Measurements from ENCODE around the gene FBP1.

DNA sequence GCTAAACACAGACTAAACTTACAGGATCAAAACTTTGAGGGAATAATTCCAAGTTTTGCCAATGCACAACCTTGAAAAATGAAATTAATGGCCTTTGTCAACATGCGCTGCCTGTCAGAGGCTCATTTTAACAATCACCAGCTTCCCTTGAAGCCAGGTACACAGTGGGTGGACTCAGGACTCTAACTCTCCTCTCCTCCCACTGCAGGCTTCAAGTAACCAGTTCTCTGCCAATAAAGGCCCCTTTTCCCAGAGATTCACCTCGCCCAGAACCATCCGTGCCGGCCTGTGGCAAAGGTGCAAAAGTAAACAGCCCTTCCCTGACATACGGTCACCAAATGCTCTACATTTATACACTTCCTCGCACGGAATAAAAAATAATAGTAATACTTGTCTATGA lies 27.2 kb downstream of the FBP1 start:
- TF ChIP-seq POLR2AphosphoS5 (IDR thresholded peaks at IDR 0.05) (no peak), EP300 (IDR thresholded peaks at IDR 0.05) (no peak)
- TF ChIP-seq, protein P1, sequence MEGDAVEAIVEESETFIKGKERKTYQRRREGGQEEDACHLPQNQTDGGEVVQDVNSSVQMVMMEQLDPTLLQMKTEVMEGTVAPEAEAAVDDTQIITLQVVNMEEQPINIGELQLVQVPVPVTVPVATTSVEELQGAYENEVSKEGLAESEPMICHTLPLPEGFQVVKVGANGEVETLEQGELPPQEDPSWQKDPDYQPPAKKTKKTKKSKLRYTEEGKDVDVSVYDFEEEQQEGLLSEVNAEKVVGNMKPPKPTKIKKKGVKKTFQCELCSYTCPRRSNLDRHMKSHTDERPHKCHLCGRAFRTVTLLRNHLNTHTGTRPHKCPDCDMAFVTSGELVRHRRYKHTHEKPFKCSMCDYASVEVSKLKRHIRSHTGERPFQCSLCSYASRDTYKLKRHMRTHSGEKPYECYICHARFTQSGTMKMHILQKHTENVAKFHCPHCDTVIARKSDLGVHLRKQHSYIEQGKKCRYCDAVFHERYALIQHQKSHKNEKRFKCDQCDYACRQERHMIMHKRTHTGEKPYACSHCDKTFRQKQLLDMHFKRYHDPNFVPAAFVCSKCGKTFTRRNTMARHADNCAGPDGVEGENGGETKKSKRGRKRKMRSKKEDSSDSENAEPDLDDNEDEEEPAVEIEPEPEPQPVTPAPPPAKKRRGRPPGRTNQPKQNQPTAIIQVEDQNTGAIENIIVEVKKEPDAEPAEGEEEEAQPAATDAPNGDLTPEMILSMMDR (IDR thresholded peaks at IDR 0.05): no peak

All from upper lobe of left lung (tissue), 4 donors.